Transverse colon (tissue), 4 donors: ENCODE data around the gene CAMK1. TPM values are rescaled to one million over a fixed set of nuclear protein-coding genes. Genes with fewer than 3 reads are reported as not detected.

ENCODE experiments used
- DNase-seq: peaks from one replicate; pipeline ENCODE4 v3.0.0-alpha.2; 2019
- H3K27ac ChIP-seq, 4 donors: fragments of 200-600 bp; sonication (generic); 2 replicates each; pipeline ENCODE4 v1.5.1; 2016 to 2018; ENCODE audit warnings: inconsistent platforms in 4 of 4
- H3K27me3 ChIP-seq: fragments of 200-600 bp; sonication (generic); 2 replicates; pipeline ENCODE4 v1.5.1; 2017; ENCODE audit warnings: inconsistent platforms
- H3K36me3 ChIP-seq, 4 donors: fragments of 200-600 bp; sonication (generic); 2 replicates each; pipeline ENCODE4 v1.5.1; 2017 to 2019; ENCODE audit warnings: inconsistent platforms in 4 of 4
- H3K4me1 ChIP-seq, 4 donors: fragments of 200-600 bp; sonication (generic); 2 replicates each; pipeline ENCODE4 v1.5.1; 2017 to 2020; ENCODE audit warnings: inconsistent platforms in 4 of 4
- H3K4me3 ChIP-seq, 4 donors: fragments of 200-600 bp; sonication (generic); 1 replicate in 1 of 4; 2 replicates in 3 of 4; pipeline versions ENCODE4 v1.5.1 to v1.6.1; 2017 to 2019; ENCODE audit warnings: inconsistent platforms in 4 of 4
- H3K9me3 ChIP-seq, 2 donors: fragments of 200-600 bp; sonication (generic); 2 replicates each; pipeline ENCODE4 v1.5.1; 2017 to 2019; ENCODE audit warnings: inconsistent platforms in 2 of 2
- CTCF ChIP-seq, 5 experiments: fragments of 200-600 bp in 3 of 5; fragments of 450-650 bp in 2 of 5; sonication (generic) in 3 of 5; IDR thresholded peaks; 1 replicate in 2 of 5; 2 replicates in 3 of 5; pipeline ENCODE4 v1.5.1; 2016 to 2017; ENCODE audit warnings: antibody characterized with exemption in 5 of 5, inconsistent platforms in 3 of 5, mild to moderate bottlenecking in 2 of 5, moderate library complexity in 1 of 5
- EP300 ChIP-seq: sonication (generic); formaldehyde crosslinking; IDR thresholded peaks from one replicate; pipeline ENCODE4 v1.6.1; 2017; ENCODE audit warnings: antibody characterized with exemption, low read depth
- POLR2A ChIP-seq: fragments of 450-650 bp; IDR thresholded peaks from one replicate; pipeline ENCODE4 v1.6.1; 2016; ENCODE audit warnings: antibody characterized with exemption, mild to moderate bottlenecking, moderate library complexity
- POLR2AphosphoS5 ChIP-seq, 3 donors: sonication (generic); formaldehyde crosslinking; IDR thresholded peaks; one replicate each; pipeline ENCODE4 v1.6.1; 2016; ENCODE audit warnings: antibody characterized with exemption in 3 of 3
- WGBS, 2 donors: methylation state at CpG; one replicate each; pipeline ENCODE4 v1.1.5; 2018; ENCODE audit warnings: low coverage in 1 of 2; 5-methylcytosine and 5-hydroxymethylcytosine counted together
- in situ Hi-C, 4 donors: fragments of 200-750 bp; cut with MboI; loops; one replicate each; pipeline versions ENCODE4 v1.15.0 to v1.15.1; 2017; ENCODE audit warnings: low sequenced_read_pairs in 3 of 4, low pct_ligation_motif_present in 1 of 4, low pct_unique_long_range_greater_than_20kb in 1 of 4
- intact Hi-C: fragments of 100-400 bp; cut with DNase I; formaldehyde crosslinking; loops from one replicate; pipeline ENCODE4 v1.15.1; 2023; ENCODE audit warnings: low total_unique reads
- total RNA-seq, 4 donors: library from RNA; depleted of rRNA; stranded (reverse); fragments of >200 nt; gene quantifications; one replicate each; pipeline ENCODE4 v1.1.0, GENCODE V29; 2016

CAMK1 gene
- total RNA-seq, 4 donors from 2014 or later: 5.6 to 45.0 (median 15.6) TPM

GRCh38 chr3:9765865-9766264 lies 3.9 kb downstream of the CAMK1 start:
- no peaks in the 10 kb centered on the region for H3K36me3 ChIP-seq
- H3K27me3 ChIP-seq: no peaks in the 10 kb centered on the region
- 95% methylated on average over 3 of the region's 4 CpGs; no CpG with 5 or more reads in 1 of the 2 donors for WGBS, 2 donors
- DNase-seq: no peak
- intact Hi-C loops: no loop called here
- H3K4me3 ChIP-seq: no peak overlapping the region
- peaks cover 10 to 36% (median 29%) of the 10 kb centered on the region in 4 donors for H3K4me1 ChIP-seq
- in situ Hi-C loops: no loop called here
- H3K9me3 ChIP-seq: no peaks in the 10 kb centered on the region
- H3K27ac ChIP-seq: no peak overlapping the region
- TF ChIP-seq EP300: no peak
- no peak for TF ChIP-seq CTCF (IDR thresholded peaks at IDR 0.05)
- no peak for TF ChIP-seq POLR2A
- TF ChIP-seq POLR2AphosphoS5 (IDR thresholded peaks at IDR 0.05): no peak

- H3K36me3 ChIP-seq: peaks cover 0 to 6% (median 0%) of the 10 kb centered on the region in 4 donors
These were observed 6.9 kb downstream of the CAMK1 start for GRCh38 chr3:9762871-9763270.

GRCh38 chr3:9761919-9762318 lies 7.8 kb downstream of the CAMK1 start:
- H3K4me1 ChIP-seq: peaks cover 0 to 2% (median 0%) of the 10 kb centered on the region in 4 donors
- no peaks in the 10 kb centered on the region for H3K27me3 ChIP-seq
- TF ChIP-seq POLR2AphosphoS5 (IDR thresholded peaks at IDR 0.05) (no peak), EP300 (no peak)
- H3K27ac ChIP-seq: no peak overlapping the region
- no peaks in the 10 kb centered on the region for H3K9me3 ChIP-seq
- no peak overlapping the region for H3K4me3 ChIP-seq
- peaks cover 0 to 12% (median 1%) of the 10 kb centered on the region in 4 donors for H3K36me3 ChIP-seq
- WGBS, 2 donors: 96% methylated on average over 5 of the region's 5 CpGs; no CpG with 5 or more reads in 1 of the 2 donors
- intact Hi-C loops: no loop called here
- no peak for DNase-seq
- in situ Hi-C loops: no loop called here

More at GRCh38 chr3:9762871-9763270, 6.9 kb downstream of the CAMK1 start:
- Histone ChIP-seq H3K27ac (no peak overlapping the region), H3K4me3 (no peak overlapping the region), H3K4me1 (peaks cover 0 to 9% (median 4%) of the 10 kb centered on the region in 4 donors), H3K27me3 (no peaks in the 10 kb centered on the region), H3K9me3 (no peaks in the 10 kb centered on the region)
- in situ Hi-C loops: no loop called here
- intact Hi-C loops: no loop called here
- DNase-seq: no peak
- TF ChIP-seq POLR2A: no peak
- no peak for TF ChIP-seq POLR2AphosphoS5 (IDR thresholded peaks at IDR 0.05)
- no peak for TF ChIP-seq CTCF (IDR thresholded peaks at IDR 0.05)
- no peak for TF ChIP-seq EP300
- WGBS, 2 donors: 93% methylated on average over 8 of the region's 8 CpGs; no CpG with 5 or more reads in 1 of the 2 donors

GRCh38 chr3:9760779-9761505 lies 8.8 kb downstream of the CAMK1 start:
- H3K4me1 ChIP-seq: no peaks in the 10 kb centered on the region
- H3K27me3 ChIP-seq: no peaks in the 10 kb centered on the region
- in situ Hi-C loops (no loop called here), intact Hi-C loops (no loop called here)
- H3K4me3 ChIP-seq: no peak overlapping the region
- TF ChIP-seq EP300 (no peak), CTCF (IDR thresholded peaks at IDR 0.05) (no peak), POLR2A (no peak), POLR2AphosphoS5 (IDR thresholded peaks at IDR 0.05) (no peak)
- no peak overlapping the region for H3K27ac ChIP-seq
- H3K36me3 ChIP-seq: peaks cover 0 to 14% (median 4%) of the 10 kb centered on the region in 4 donors
- 94 to 100% methylated on average over 5 to 10 of the region's 10 CpGs for WGBS, 2 donors
- no peaks in the 10 kb centered on the region for H3K9me3 ChIP-seq
- no peak for DNase-seq
